ENCODE measurements around the gene GLA. TPM values are rescaled to one million over a fixed set of nuclear protein-coding genes. Genes with fewer than 3 reads are reported as not detected.

GLA gene
- total and polyA plus RNA-seq, 12 donors: 6.0 to 33.9 (median 9.1) TPM

GRCh38 chrX:101377547-101377946 is 30.2 kb downstream of the GLA start:
- no peak for TF ChIP-seq CTCF (IDR thresholded peaks at IDR 0.05)
- intact Hi-C loops (cut with DNase I): no loop called here
- Histone ChIP-seq H3K4me3 (no peak overlapping the region), H3K9me3 (no peaks in the 10 kb centered on the region), H3K36me3 (no peaks in the 10 kb centered on the region), H3K27ac (no peak overlapping the region), H3K4me1 (no peaks in the 10 kb centered on the region), H3K27me3 (peaks cover 0 to 24% (median 0%) of the 10 kb centered on the region in 7 donors)
- 76 to 94% methylated on average over 1 of the region's 1 CpG for WGBS, 2 donors
- ATAC-seq (no peak), DNase-seq (no peak)

GRCh38 chrX:101370888-101371504 is 36.7 kb downstream of the GLA start:
- intact Hi-C loops (cut with DNase I): no loop called here
- H3K4me3 ChIP-seq: no peak overlapping the region
- H3K36me3 ChIP-seq: no peaks in the 10 kb centered on the region
- peaks cover 0 to 21% (median 0%) of the 10 kb centered on the region in 7 donors for H3K27me3 ChIP-seq
- H3K4me1 ChIP-seq: no peaks in the 10 kb centered on the region
- H3K27ac ChIP-seq: no peak overlapping the region
- no peak for DNase-seq
- no peak for ATAC-seq
- 55 to 61% methylated on average over 3 of the region's 3 CpGs for WGBS, 2 donors
- TF ChIP-seq CTCF (IDR thresholded peaks at IDR 0.05): no peak
- H3K9me3 ChIP-seq: no peaks in the 10 kb centered on the region

DNA sequence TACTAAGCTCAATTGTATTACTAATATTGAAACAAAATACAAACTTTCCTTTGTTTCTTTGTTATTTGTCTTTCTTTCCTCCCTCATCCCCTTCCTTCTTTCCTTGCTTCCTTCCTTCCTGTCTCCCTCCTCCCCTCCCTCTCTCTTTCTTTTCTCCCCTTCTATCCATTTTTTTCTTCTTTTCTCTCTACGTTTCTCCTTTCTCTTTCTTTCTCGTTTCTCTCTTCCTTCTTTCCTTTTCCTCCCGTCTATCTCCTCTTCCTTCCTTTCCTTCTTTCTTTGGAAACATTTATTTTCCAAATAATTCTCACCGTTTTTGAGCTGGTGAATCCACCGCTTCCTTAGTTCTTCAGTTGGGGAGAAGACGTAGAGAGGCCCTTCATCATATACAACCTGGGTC is 38.0 kb downstream of the GLA start:
- H3K27me3 ChIP-seq: peaks cover 0 to 24% (median 0%) of the 10 kb centered on the region in 7 donors
- H3K27ac ChIP-seq: no peak overlapping the region
- no peak for DNase-seq
- no peak overlapping the region for H3K4me3 ChIP-seq
- no peak for ATAC-seq
- no peaks in the 10 kb centered on the region for H3K36me3 ChIP-seq
- intact Hi-C loops (cut with DNase I): no loop called here
- H3K4me1 ChIP-seq: no peaks in the 10 kb centered on the region
- WGBS, 2 donors: 76 to 78% methylated on average over 6 of the region's 6 CpGs
- no peak for TF ChIP-seq CTCF (IDR thresholded peaks at IDR 0.05)
- no peaks in the 10 kb centered on the region for H3K9me3 ChIP-seq

- Histone ChIP-seq H3K27ac (no peak overlapping the region), H3K9me3 (no peaks in the 10 kb centered on the region), H3K4me1 (no peaks in the 10 kb centered on the region), H3K27me3 (peaks cover 0 to 26% (median 0%) of the 10 kb centered on the region in 7 donors), H3K4me3 (no peak overlapping the region), H3K36me3 (no peaks in the 10 kb centered on the region)
- intact Hi-C loops (cut with DNase I): no loop called here
- DNase-seq (no peak), ATAC-seq (no peak)
- TF ChIP-seq CTCF (IDR thresholded peaks at IDR 0.05): no peak
These were observed 38.9 kb downstream of the GLA start for GRCh38 chrX:101368800-101369199.

All from heart right ventricle (tissue), 16 donors.